IMR-90 (cell line): ENCODE measurements around the gene ANAPC7. TPM values are rescaled to one million over a fixed set of nuclear protein-coding genes. Genes with fewer than 3 reads are reported as not detected.

Experiments
- ATAC-seq: fragments of 200-7000 bp; cut with Tn5 transposase; 2 replicates; pipeline ENCODE4 v1.9.1; 2020; ENCODE audit warnings: low read depth, mild to moderate bottlenecking, moderate library complexity
- BruUV-seq: library from RNA; stranded (reverse); fragments of 400-500 nt; replicated peaks from 2 replicates; lab custom pipeline; 2021; lab: Mats Ljungman, UMichigan
- CTCF ChIA-PET: fragments of 300-600 bp; formaldehyde crosslinking; extraction: SDS; loops from one replicate; lab custom pipeline; 2021; ENCODE audit warnings: antibody characterized with exemption; lab: Yijun Ruan, JAX
- POLR2A ChIA-PET: fragments of 300-600 bp; sonication (Branson Sonifier 250); formaldehyde crosslinking; loops from one replicate; lab custom pipeline; 2022; ENCODE audit warnings: antibody characterized with exemption; ENCODE audit not compliant: unreplicated experiment; lab: Charles Lee
- DNase-seq: peaks from one replicate; pipeline ENCODE4 v3.0.0; 2013
- H2AFZ ChIP-seq: replicated peaks from 2 replicates; pipeline ENCODE3; 2013; ENCODE audit warnings: low read length, mild to moderate bottlenecking; ENCODE audit not compliant: poor library complexity
- H2AK5ac ChIP-seq: 2 replicates; pipeline ENCODE4 v1.6.1; 2013; ENCODE audit warnings: low read depth, low read length, inconsistent platforms
- H2AK9ac ChIP-seq: replicated peaks from 2 replicates; pipeline ENCODE3; 2013; ENCODE audit warnings: mild to moderate bottlenecking, low read depth, low read length, moderate library complexity; ENCODE audit not compliant: poor library complexity
- H2BK120ac ChIP-seq: 2 replicates; pipeline ENCODE4 v1.6.1; 2013; ENCODE audit warnings: low read depth, low read length, inconsistent platforms
- H2BK15ac ChIP-seq: 3 replicates; pipeline ENCODE4 v1.6.1; 2013; ENCODE audit warnings: low read depth, low read length, inconsistent platforms
- H2BK20ac ChIP-seq: 2 replicates; pipeline ENCODE4 v1.6.1; 2013; ENCODE audit warnings: low read depth, mild to moderate bottlenecking, inconsistent platforms, low read length, moderate library complexity
- H2BK5ac ChIP-seq: 2 replicates; pipeline ENCODE4 v1.6.1; 2013; ENCODE audit warnings: mild to moderate bottlenecking, low read depth, low read length, inconsistent platforms; ENCODE audit not compliant: poor library complexity, severe bottlenecking
- H3K14ac ChIP-seq: replicated peaks from 2 replicates; pipeline ENCODE4 v1.6.1; 2013; ENCODE audit warnings: low read depth, low read length, inconsistent platforms
- H3K18ac ChIP-seq: 2 replicates; pipeline ENCODE4 v1.6.1; 2013; ENCODE audit warnings: low read depth, low read length, control low read depth
- H3K23ac ChIP-seq: 2 replicates; pipeline ENCODE4 v1.6.1; 2013; ENCODE audit warnings: low read depth, low read length, inconsistent platforms
- H3K27ac ChIP-seq: 2 replicates; pipeline ENCODE4 v1.5.1; 2013; ENCODE audit warnings: mild to moderate bottlenecking, control low read depth, low read length; ENCODE audit not compliant: insufficient read depth
- H3K27me3 ChIP-seq: 2 replicates; pipeline ENCODE4 v1.6.1; 2013; ENCODE audit warnings: low read length; ENCODE audit not compliant: control insufficient read depth, insufficient read depth
- H3K36me3 ChIP-seq: 2 replicates; pipeline ENCODE4 v1.6.1; 2013; ENCODE audit warnings: low read length, mixed read lengths; ENCODE audit not compliant: control insufficient read depth, insufficient read depth
- H3K4ac ChIP-seq: 2 replicates; pipeline ENCODE4 v1.6.1; 2013; ENCODE audit warnings: low read depth, low read length, inconsistent platforms
- H3K4me1 ChIP-seq: 2 replicates; pipeline ENCODE4 v1.6.1; 2013; ENCODE audit warnings: low read length, mixed read lengths; ENCODE audit not compliant: control insufficient read depth, insufficient read depth
- H3K4me2 ChIP-seq: 2 replicates; pipeline ENCODE4 v1.6.1; 2013; ENCODE audit warnings: low read depth, mild to moderate bottlenecking, control low read depth, low read length, moderate library complexity
- H3K4me3 ChIP-seq: 2 replicates; pipeline ENCODE4 v1.5.1; 2013; ENCODE audit warnings: low read depth, mild to moderate bottlenecking, control low read depth, low read length, moderate library complexity; ENCODE audit not compliant: insufficient read depth
- H3K56ac ChIP-seq: 2 replicates; pipeline ENCODE4 v1.6.1; 2013; ENCODE audit warnings: low read length, inconsistent platforms; ENCODE audit not compliant: insufficient read depth; ENCODE audit errors: extremely low read depth
- H3K79me1 ChIP-seq, 2 experiments: 2 replicates each; pipeline ENCODE4 v1.6.1; 2013; ENCODE audit warnings: low read length in 2 of 2, inconsistent platforms in 1 of 2, low read depth in 1 of 2
- H3K9ac ChIP-seq: 2 replicates; pipeline ENCODE4 v1.6.1; 2013; ENCODE audit warnings: low read depth, low read length, control low read depth
- H3K9me1 ChIP-seq: 2 replicates; pipeline ENCODE4 v1.6.1; 2013; ENCODE audit warnings: low read length, inconsistent platforms; ENCODE audit not compliant: insufficient read depth
- H3K9me3 ChIP-seq: 2 replicates; pipeline ENCODE4 v1.6.1; 2013; ENCODE audit warnings: low read length; ENCODE audit not compliant: control insufficient read depth, insufficient read depth
- H4K20me1 ChIP-seq: 2 replicates; pipeline ENCODE4 v1.6.1; 2013; ENCODE audit warnings: low read length, inconsistent platforms; ENCODE audit not compliant: insufficient read depth
- H4K5ac ChIP-seq: 2 replicates; pipeline ENCODE4 v1.6.1; 2013; ENCODE audit warnings: mild to moderate bottlenecking, low read depth, low read length, control low read depth
- H4K8ac ChIP-seq, 2 experiments: 2 replicates each; pipeline ENCODE4 v1.6.1; 2013; ENCODE audit warnings: low read depth in 2 of 2, low read length in 2 of 2, control low read depth in 1 of 2, inconsistent platforms in 1 of 2
- H4K91ac ChIP-seq: 2 replicates; pipeline ENCODE4 v1.6.1; 2013; ENCODE audit warnings: low read depth, low read length, inconsistent platforms; ENCODE audit not compliant: insufficient read depth
- CEBPB ChIP-seq: IDR thresholded peaks from 2 replicates; pipeline ENCODE4 v1.6.1; 2012; ENCODE audit warnings: low read depth, low read length, improper control_type of control experiment
- CHD1 ChIP-seq: IDR thresholded peaks from 2 replicates; pipeline ENCODE4 v1.6.1; 2012; ENCODE audit warnings: low read depth, low read length, improper control_type of control experiment
- FOS ChIP-seq: fragments of 150-350 bp; IDR thresholded peaks from 2 replicates; pipeline ENCODE4 v1.6.1; 2016; ENCODE audit warnings: low read depth, low read length
- MAFK ChIP-seq: IDR thresholded peaks from 2 replicates; pipeline ENCODE4 v1.6.1; 2012; ENCODE audit warnings: low read depth, low read length, improper control_type of control experiment
- MAZ ChIP-seq: IDR thresholded peaks from 2 replicates; pipeline ENCODE4 v1.6.1; 2012; ENCODE audit warnings: low read depth, mild to moderate bottlenecking, low read length, improper control_type of control experiment, moderate library complexity, borderline replicate concordance
- MXI1 ChIP-seq: IDR thresholded peaks from 2 replicates; pipeline ENCODE4 v1.6.1; 2012; ENCODE audit warnings: low read depth, mild to moderate bottlenecking, low read length, moderate library complexity, borderline replicate concordance
- NFE2L2 ChIP-seq: fragments of 150-350 bp; IDR thresholded peaks from 2 replicates; pipeline ENCODE4 v1.6.1; 2016; ENCODE audit warnings: low read depth, mild to moderate bottlenecking, low read length
- RAD21 ChIP-seq: IDR thresholded peaks from 2 replicates; pipeline ENCODE4 v1.6.1; 2012; ENCODE audit warnings: low read length, improper control_type of control experiment
- RCOR1 ChIP-seq: IDR thresholded peaks from 2 replicates; pipeline ENCODE4 v1.6.1; 2012; ENCODE audit warnings: mild to moderate bottlenecking, low read length, improper control_type of control experiment; ENCODE audit not compliant: insufficient replicate concordance
- RFX5 ChIP-seq: IDR thresholded peaks from 2 replicates; pipeline ENCODE4 v1.8.0; 2012; ENCODE audit warnings: low read depth, mild to moderate bottlenecking, low read length, moderate library complexity
- SMC3 ChIP-seq: fragments of 150-350 bp; IDR thresholded peaks from 2 replicates; pipeline ENCODE4 v1.6.1; 2016; ENCODE audit warnings: low read depth, mild to moderate bottlenecking, antibody characterized with exemption, low read length, moderate library complexity
- WGBS, 2 experiments: methylation state at CpG; one replicate each; pipeline versions ENCODE4 v1.1.5 to v1.1.7; 2013; ENCODE audit warnings: missing lambda C conversion rate in 2 of 2; ENCODE audit not compliant: insufficient read length in 1 of 2; ENCODE audit errors: extremely low coverage in 2 of 2; 5-methylcytosine and 5-hydroxymethylcytosine counted together
- dilution Hi-C: fragments of 300-500 bp; cut with HindIII; formaldehyde crosslinking; loops from one replicate; pipeline ENCODE4 v1.14.3; 2018; ENCODE audit warnings: low sequenced_read_pairs; ENCODE audit not compliant: unreplicated experiment
- in situ Hi-C: fragments of 300-500 bp; cut with MboI; formaldehyde crosslinking; loops from 3 replicates; pipeline ENCODE4 v1.14.3; 2019; ENCODE audit warnings: low sequenced_read_pairs, inconsistent platforms, mixed read lengths
- intact Hi-C: fragments of 100-400 bp; cut with micrococcal nuclease; formaldehyde crosslinking; loops from 2 replicates; pipeline ENCODE4 v1.10.0; 2022
- polyA plus RNA-seq, 3 experiments: library from polyadenylated mRNA; depleted of rRNA; stranded (reverse); fragments of >200 nt; gene quantifications; 2 replicates each; pipeline ENCODE4 v1.2.3, GENCODE V29; 2012; ENCODE audit warnings: low replicate concordance in 1 of 3
- total RNA-seq: library from RNA; depleted of rRNA; stranded (reverse); fragments of >200 nt; gene quantifications from 2 replicates; pipeline ENCODE4 v1.2.3, GENCODE V29; 2012
- TF ChIP-seq, protein P1 (sequence below): fragments of 150-350 bp; IDR thresholded peaks from 2 replicates; pipeline ENCODE4 v1.6.1; 2017; ENCODE audit warnings: mild to moderate bottlenecking, antibody characterized with exemption, low read length, low read depth
- TF ChIP-seq, protein P2 (sequence below): fragments of 150-350 bp; IDR thresholded peaks from 2 replicates; pipeline ENCODE4 v1.6.1; 2016; ENCODE audit warnings: low read depth, mild to moderate bottlenecking, low read length, moderate library complexity, borderline replicate concordance
- TF ChIP-seq, protein P3 (sequence below): conservative IDR thresholded peaks from 2 replicates; pipeline ENCODE4 v1.5.1; 2012; ENCODE audit warnings: mild to moderate bottlenecking, low read depth, low read length, improper control_type of control experiment

Gene ANAPC7
- total and polyA plus RNA-seq, 2 of the 4 experiments (the other 2 are of a cell fraction), result 46.4 to 57.9 TPM

DNA sequence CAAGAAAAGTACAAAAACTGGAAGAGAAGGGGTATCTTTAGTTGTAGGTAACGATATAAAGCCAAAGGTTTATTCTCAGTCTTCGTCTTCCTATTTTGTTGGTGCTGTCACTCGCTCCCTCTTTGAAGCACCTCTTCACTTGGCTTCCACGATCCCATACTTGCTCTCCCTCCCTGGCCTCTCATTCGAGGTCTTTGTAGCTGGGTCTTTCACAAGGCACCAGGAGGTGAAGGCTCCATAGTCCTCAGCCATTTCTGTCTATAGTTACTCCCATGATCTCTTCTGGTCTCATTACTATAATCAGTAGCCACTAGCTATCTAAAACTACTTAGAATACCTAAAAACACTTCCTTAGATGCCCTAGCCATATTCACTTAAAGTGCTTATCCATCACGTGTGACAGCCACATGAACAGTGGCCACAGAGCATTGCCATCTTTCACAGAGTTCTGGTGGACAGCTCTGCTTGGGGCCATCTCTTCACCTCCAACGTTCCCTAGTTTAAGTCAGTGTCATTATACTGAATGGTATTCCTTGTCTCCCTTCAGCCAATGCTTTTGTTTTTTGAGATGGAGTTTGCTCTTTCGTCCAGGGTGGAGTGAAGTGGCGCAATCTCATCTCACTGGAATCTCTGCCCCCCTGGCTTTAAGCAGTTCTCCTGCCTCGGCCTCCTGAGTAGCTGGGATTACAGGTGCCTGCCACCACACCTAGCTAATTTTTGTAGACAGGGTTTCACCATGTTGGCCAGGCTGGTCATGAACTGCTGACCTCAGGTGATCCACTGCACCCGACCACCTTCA lies 65.4 kb downstream of the ANAPC7 start:
- H4K20me1 ChIP-seq, result peaks cover 44% of the 10 kb centered on the region
- H4K5ac ChIP-seq, result no peak overlapping the region
- CTCF ChIA-PET, result interaction anchor here (0.6 kb wide), 1 partner anchor 93 kb away, joined by 3 read pairs; no protein-coding TSS in a partner anchor
- TF ChIP-seq, protein P1, sequence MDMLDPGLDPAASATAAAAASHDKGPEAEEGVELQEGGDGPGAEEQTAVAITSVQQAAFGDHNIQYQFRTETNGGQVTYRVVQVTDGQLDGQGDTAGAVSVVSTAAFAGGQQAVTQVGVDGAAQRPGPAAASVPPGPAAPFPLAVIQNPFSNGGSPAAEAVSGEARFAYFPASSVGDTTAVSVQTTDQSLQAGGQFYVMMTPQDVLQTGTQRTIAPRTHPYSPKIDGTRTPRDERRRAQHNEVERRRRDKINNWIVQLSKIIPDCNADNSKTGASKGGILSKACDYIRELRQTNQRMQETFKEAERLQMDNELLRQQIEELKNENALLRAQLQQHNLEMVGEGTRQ, result no peak
- TF ChIP-seq, protein P2, sequence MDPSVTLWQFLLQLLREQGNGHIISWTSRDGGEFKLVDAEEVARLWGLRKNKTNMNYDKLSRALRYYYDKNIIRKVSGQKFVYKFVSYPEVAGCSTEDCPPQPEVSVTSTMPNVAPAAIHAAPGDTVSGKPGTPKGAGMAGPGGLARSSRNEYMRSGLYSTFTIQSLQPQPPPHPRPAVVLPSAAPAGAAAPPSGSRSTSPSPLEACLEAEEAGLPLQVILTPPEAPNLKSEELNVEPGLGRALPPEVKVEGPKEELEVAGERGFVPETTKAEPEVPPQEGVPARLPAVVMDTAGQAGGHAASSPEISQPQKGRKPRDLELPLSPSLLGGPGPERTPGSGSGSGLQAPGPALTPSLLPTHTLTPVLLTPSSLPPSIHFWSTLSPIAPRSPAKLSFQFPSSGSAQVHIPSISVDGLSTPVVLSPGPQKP, result no peak
- TF ChIP-seq, protein P3, sequence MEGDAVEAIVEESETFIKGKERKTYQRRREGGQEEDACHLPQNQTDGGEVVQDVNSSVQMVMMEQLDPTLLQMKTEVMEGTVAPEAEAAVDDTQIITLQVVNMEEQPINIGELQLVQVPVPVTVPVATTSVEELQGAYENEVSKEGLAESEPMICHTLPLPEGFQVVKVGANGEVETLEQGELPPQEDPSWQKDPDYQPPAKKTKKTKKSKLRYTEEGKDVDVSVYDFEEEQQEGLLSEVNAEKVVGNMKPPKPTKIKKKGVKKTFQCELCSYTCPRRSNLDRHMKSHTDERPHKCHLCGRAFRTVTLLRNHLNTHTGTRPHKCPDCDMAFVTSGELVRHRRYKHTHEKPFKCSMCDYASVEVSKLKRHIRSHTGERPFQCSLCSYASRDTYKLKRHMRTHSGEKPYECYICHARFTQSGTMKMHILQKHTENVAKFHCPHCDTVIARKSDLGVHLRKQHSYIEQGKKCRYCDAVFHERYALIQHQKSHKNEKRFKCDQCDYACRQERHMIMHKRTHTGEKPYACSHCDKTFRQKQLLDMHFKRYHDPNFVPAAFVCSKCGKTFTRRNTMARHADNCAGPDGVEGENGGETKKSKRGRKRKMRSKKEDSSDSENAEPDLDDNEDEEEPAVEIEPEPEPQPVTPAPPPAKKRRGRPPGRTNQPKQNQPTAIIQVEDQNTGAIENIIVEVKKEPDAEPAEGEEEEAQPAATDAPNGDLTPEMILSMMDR, result no peak
- TF ChIP-seq MXI1, result no peak
- TF ChIP-seq RFX5, result no peak
- TF ChIP-seq FOS, result no peak
- TF ChIP-seq MAZ, result no peak
- no peak for TF ChIP-seq MAFK
- no peak for TF ChIP-seq CHD1
- TF ChIP-seq RAD21, result no peak
- TF ChIP-seq RCOR1, result no peak
- TF ChIP-seq SMC3, result no peak
- no peak for TF ChIP-seq CEBPB
- TF ChIP-seq NFE2L2, result no peak

More for the DNA sequence above, 65.4 kb downstream of the ANAPC7 start:
- Histone ChIP-seq H2AK5ac (no peak overlapping the region), H3K9me3 (no peaks in the 10 kb centered on the region), H3K56ac (no peak overlapping the region), H3K79me1 (peaks cover 56 to 74% of the 10 kb centered on the region in 2 experiments), H3K36me3 (peaks cover 81% of the 10 kb centered on the region), H4K8ac (no peak overlapping the region), H2BK120ac (no peak overlapping the region), H3K4me1 (no peaks in the 10 kb centered on the region), H3K4me2 (no peak overlapping the region), H2AFZ (no peak overlapping the region), H4K91ac (no peak overlapping the region), H3K9me1 (peaks cover 21% of the 10 kb centered on the region; the same call in 1 of the 2 replicates), H2BK20ac (no peak overlapping the region), H3K9ac (no peak overlapping the region), H2BK5ac (no peak overlapping the region), H3K14ac (no peak overlapping the region), H3K23ac (no peak overlapping the region), H3K4me3 (no peak overlapping the region), H3K4ac (no peak overlapping the region), H2AK9ac (no peak overlapping the region), H2BK15ac (no peak overlapping the region), H3K27ac (no peak overlapping the region), H3K18ac (no peak overlapping the region), H3K27me3 (no peaks in the 10 kb centered on the region)
- intact Hi-C loops (loop anchor here (2.0 kb wide), 1 partner anchor 237 kb away; no protein-coding TSS in a partner anchor), in situ Hi-C loops (no loop called here), dilution Hi-C loops (no loop called here)
- DNase-seq, result no peak
- no TSS peak for BruUV-seq
- POLR2A ChIA-PET, result no interaction called here
- 88% methylated on average over 5 of the region's 11 CpGs; no CpG with 5 or more reads in 1 of the 2 experiments for WGBS, 2 experiments
- no peak for ATAC-seq
